Tibial nerve (tissue), 4 donors: ENCODE measurements around the gene VAT1L. TPM values are rescaled to one million over a fixed set of nuclear protein-coding genes. Genes with fewer than 3 reads are reported as not detected.
A peak's percentile ranks its signal among the peaks of the same experiment; 100 is the strongest.

Experiments used
- DNase-seq, 2 donors: peaks; one replicate each; pipeline ENCODE4 v3.0.0-alpha.2; 2019; ENCODE audit warnings: low spot score in 2 of 2
- H3K27ac ChIP-seq, 4 donors: fragments of 200-600 bp; sonication (generic) in 3 of 4; one replicate each; pipeline ENCODE4 v1.5.1; 2017 to 2019; ENCODE audit warnings: mild to moderate bottlenecking in 1 of 4
- H3K27me3 ChIP-seq, 2 donors: fragments of 200-600 bp; sonication (generic) in 1 of 2; one replicate each; pipeline versions ENCODE4 v1.5.1 to v1.6.0; 2017 to 2019
- H3K36me3 ChIP-seq, 3 donors: fragments of 200-600 bp; sonication (generic); one replicate each; pipeline ENCODE4 v1.5.1; 2018 to 2019
- H3K4me1 ChIP-seq, 4 donors: fragments of 200-600 bp; sonication (generic) in 3 of 4; one replicate each; pipeline ENCODE4 v1.5.1; 2017 to 2019
- H3K4me3 ChIP-seq, 4 donors: fragments of 200-600 bp; sonication (generic) in 3 of 4; one replicate each; pipeline ENCODE4 v1.5.1; 2017 to 2019; ENCODE audit warnings: mild to moderate bottlenecking in 1 of 4, moderate library complexity in 1 of 4
- H3K9me3 ChIP-seq, 4 donors: fragments of 200-600 bp; sonication (generic) in 3 of 4; one replicate each; pipeline ENCODE4 v1.5.1; 2017 to 2019
- EP300 ChIP-seq, 2 donors: sonication (generic); formaldehyde crosslinking; IDR thresholded peaks; one replicate each; pipeline ENCODE4 v1.6.1; 2017; ENCODE audit warnings: antibody characterized with exemption in 2 of 2, mild to moderate bottlenecking in 1 of 2
- POLR2A ChIP-seq, 2 donors: fragments of 450-650 bp; IDR thresholded peaks; one replicate each; pipeline ENCODE4 v1.6.1; 2017; ENCODE audit warnings: antibody characterized with exemption in 2 of 2, mild to moderate bottlenecking in 2 of 2, moderate library complexity in 2 of 2
- WGBS, 2 donors: methylation state at CpG; one replicate each; pipeline ENCODE4 v1.1.5; 2018; 5-methylcytosine and 5-hydroxymethylcytosine counted together
- total RNA-seq, 4 donors: library from RNA; depleted of rRNA; stranded (reverse); fragments of >200 nt; gene quantifications; one replicate each; pipeline ENCODE4 v1.1.0, GENCODE V29; 2016
- TF ChIP-seq, protein P1 (sequence below), 5 experiments: fragments of 200-600 bp in 3 of 5; fragments of 450-650 bp in 2 of 5; sonication (generic) in 3 of 5; IDR thresholded peaks; one replicate each; pipeline ENCODE4 v1.5.1; 2016 to 2019; ENCODE audit warnings: antibody characterized with exemption in 5 of 5, mild to moderate bottlenecking in 3 of 5, moderate library complexity in 2 of 5

Gene VAT1L
- total RNA-seq, 4 donors from 2014 or later, result 7.2 to 21.6 (median 19.5) TPM

DNA sequence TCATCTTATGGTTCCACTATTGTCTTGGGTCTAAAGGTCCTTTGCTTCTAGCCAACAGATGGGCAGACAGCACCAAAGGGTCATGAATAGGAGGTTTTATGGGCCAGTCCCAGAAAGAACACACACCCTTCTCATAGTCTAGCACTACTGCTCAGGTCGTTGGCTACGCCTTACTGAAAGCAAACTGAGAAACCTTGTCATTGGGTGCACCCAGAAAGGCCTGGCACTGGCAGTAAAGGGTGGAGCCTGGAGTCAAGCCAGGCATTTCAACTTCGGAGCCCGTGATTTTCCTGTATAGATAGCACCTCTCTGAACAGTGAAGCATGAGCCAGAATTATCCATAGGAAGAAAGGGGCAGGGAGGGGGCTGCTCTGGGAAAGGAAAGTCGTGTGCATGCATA lies 74.9 kb downstream of the VAT1L start:
- TF ChIP-seq, protein P1, sequence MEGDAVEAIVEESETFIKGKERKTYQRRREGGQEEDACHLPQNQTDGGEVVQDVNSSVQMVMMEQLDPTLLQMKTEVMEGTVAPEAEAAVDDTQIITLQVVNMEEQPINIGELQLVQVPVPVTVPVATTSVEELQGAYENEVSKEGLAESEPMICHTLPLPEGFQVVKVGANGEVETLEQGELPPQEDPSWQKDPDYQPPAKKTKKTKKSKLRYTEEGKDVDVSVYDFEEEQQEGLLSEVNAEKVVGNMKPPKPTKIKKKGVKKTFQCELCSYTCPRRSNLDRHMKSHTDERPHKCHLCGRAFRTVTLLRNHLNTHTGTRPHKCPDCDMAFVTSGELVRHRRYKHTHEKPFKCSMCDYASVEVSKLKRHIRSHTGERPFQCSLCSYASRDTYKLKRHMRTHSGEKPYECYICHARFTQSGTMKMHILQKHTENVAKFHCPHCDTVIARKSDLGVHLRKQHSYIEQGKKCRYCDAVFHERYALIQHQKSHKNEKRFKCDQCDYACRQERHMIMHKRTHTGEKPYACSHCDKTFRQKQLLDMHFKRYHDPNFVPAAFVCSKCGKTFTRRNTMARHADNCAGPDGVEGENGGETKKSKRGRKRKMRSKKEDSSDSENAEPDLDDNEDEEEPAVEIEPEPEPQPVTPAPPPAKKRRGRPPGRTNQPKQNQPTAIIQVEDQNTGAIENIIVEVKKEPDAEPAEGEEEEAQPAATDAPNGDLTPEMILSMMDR (IDR thresholded peaks at IDR 0.05), result no peak
- TF ChIP-seq EP300 (IDR thresholded peaks at IDR 0.05) (no peak), POLR2A (IDR thresholded peaks at IDR 0.05) (no peak)
- H3K4me3 ChIP-seq, result no peak overlapping the region

DNA sequence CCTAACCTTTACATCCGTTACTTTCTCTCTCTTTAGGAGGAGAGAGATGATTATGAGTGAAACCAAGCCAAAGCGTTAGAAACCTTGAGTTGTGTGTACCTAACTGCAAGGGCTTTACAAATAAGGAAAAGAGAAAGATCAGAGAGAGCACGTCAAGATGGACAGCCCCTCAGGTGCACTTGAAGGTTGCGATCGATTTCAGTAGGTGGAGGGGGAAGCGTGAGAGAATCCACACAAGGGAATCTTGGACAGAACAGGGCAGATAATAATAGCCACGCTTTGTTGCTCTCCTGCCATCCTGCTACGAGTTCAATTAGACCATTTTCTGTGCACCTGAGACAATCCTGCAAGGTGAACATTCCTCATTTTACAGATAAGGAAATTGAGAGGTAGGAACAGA lies 78.4 kb downstream of the VAT1L start:
- DNase-seq, result no peak
- TF ChIP-seq POLR2A (IDR thresholded peaks at IDR 0.05), result no peak
- no peak for TF ChIP-seq EP300 (IDR thresholded peaks at IDR 0.05)
- TF ChIP-seq, protein P1 (IDR thresholded peaks at IDR 0.05), result no peak
- Histone ChIP-seq H3K4me1 (peaks cover 0 to 28% (median 8%) of the 10 kb centered on the region in 4 donors), H3K36me3 (no peaks in the 10 kb centered on the region), H3K27me3 (no peaks in the 10 kb centered on the region), H3K27ac (peak overlapping the region in 1 of 4 donors; percentile 9), H3K9me3 (no peaks in the 10 kb centered on the region), H3K4me3 (no peak overlapping the region)
- 87 to 91% methylated on average over 8 of the region's 8 CpGs for WGBS, 2 donors

More for the DNA sequence above, 74.9 kb downstream of the VAT1L start:
- no peaks in the 10 kb centered on the region for H3K27me3 ChIP-seq
- no peak for DNase-seq
- WGBS, 2 donors, result 60 to 74% methylated on average over 5 of the region's 5 CpGs
- H3K9me3 ChIP-seq, result no peaks in the 10 kb centered on the region
- peaks cover 0 to 10% (median 2%) of the 10 kb centered on the region in 4 donors for H3K4me1 ChIP-seq
- no peaks in the 10 kb centered on the region for H3K36me3 ChIP-seq
- H3K27ac ChIP-seq, result no peak overlapping the region

DNA sequence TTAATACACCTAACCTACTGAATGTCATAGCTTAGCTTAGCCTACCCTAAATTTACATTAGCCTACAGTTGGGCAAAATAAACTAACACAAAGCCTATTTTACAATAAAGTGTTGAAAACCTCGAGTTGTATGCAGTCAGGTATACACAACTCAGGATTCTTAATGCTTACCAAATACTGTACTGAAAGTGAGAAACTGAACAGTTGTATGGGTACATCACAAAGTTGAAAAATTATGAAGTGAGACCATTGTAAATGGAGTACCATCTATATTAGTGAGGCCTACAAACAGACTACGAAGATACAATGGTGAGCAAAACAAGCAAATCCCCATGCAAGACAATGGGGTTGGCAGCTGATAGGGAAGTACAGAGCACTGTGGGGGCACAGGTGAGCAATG lies 79.7 kb downstream of the VAT1L start:
- DNase-seq, result no peak
- Histone ChIP-seq H3K4me3 (no peak overlapping the region), H3K36me3 (no peaks in the 10 kb centered on the region), H3K27me3 (no peaks in the 10 kb centered on the region), H3K27ac (no peak overlapping the region), H3K9me3 (no peaks in the 10 kb centered on the region), H3K4me1 (peaks cover 0 to 28% (median 8%) of the 10 kb centered on the region in 4 donors)
- WGBS, 2 donors, result 92 to 95% methylated on average over 2 of the region's 2 CpGs
- TF ChIP-seq, protein P1 (IDR thresholded peaks at IDR 0.05), result no peak
- TF ChIP-seq EP300 (IDR thresholded peaks at IDR 0.05) (no peak), POLR2A (IDR thresholded peaks at IDR 0.05) (no peak)

DNA sequence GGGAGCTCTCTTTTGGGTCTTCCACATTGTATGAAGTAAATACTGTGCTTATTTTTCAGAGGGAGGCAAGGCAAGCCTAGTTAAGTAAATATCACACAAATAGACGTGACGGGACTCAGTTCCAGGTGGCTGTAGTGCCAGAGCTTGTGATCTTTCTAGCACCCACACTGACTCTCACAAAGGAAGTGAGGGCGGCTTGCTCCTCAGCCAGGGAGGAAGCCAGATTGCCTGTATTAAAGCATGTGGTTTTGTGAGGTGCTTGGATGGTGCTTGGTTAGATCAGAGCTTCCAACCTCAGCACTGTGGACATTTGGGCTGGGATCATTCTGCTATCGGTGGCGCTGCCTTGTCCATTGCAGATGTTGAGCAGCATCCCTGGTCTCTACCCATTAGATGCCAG lies 80.1 kb downstream of the VAT1L start:
- DNase-seq, result no peak
- H3K36me3 ChIP-seq, result no peaks in the 10 kb centered on the region
- WGBS, 2 donors, result 77 to 89% methylated on average over 5 of the region's 5 CpGs
- no peaks in the 10 kb centered on the region for H3K27me3 ChIP-seq
- H3K9me3 ChIP-seq, result no peaks in the 10 kb centered on the region
- H3K4me1 ChIP-seq, result peaks cover 0 to 28% (median 8%) of the 10 kb centered on the region in 4 donors
- no peak overlapping the region for H3K4me3 ChIP-seq
- H3K27ac ChIP-seq, result no peak overlapping the region
- TF ChIP-seq POLR2A (IDR thresholded peaks at IDR 0.05), result no peak
- TF ChIP-seq EP300 (IDR thresholded peaks at IDR 0.05), result no peak
- TF ChIP-seq, protein P1 (IDR thresholded peaks at IDR 0.05), result no peak

DNA sequence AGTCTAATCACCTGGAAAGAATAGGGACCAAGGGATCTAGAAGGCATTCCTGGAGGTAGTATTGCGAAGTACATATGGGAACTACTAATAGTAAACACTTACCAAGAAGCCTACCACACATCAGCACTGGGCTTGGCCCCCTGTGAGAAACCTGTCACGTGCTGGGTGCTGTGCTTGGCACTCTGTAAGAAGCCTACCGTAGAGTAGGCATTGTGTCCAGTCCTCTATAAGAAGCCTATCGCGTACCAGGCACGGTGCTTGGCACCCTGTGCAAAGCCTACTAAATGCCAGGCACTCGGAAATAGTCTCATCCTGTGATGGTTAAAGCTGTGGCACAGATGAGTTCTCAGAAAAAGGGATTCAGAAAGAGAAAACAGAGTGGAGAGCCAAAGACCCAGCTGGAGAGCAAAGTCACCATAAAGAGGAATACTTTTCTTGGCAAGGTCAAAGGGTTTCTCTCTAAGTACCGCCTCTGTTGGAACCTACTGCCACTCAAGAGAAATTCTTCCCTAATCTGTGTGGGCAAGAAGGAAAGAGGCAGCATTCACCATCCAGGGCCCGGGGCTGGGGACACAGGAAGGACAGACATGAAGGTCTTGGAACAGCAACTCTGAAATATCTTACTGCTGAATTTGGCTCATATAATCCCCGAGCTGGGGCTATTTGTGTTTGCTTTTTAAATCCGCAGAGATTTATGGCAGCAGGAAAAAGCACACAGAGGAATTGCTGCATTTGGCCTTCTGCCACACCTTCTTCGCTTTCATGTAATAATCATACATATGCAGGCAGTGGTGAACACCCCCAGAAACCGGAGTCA lies 81.8 kb downstream of the VAT1L start:
- Histone ChIP-seq H3K4me1 (peaks cover 0 to 28% (median 8%) of the 10 kb centered on the region in 4 donors), H3K9me3 (no peaks in the 10 kb centered on the region), H3K4me3 (no peak overlapping the region), H3K27ac (peak overlapping the region; percentile 0 to 68 (median 40)), H3K27me3 (no peaks in the 10 kb centered on the region), H3K36me3 (no peaks in the 10 kb centered on the region)
- TF ChIP-seq, protein P1 (IDR thresholded peaks at IDR 0.05), result no peak
- TF ChIP-seq POLR2A (IDR thresholded peaks at IDR 0.05) (no peak), EP300 (IDR thresholded peaks at IDR 0.05) (no peak)
- 31 to 40% methylated on average over 13 of the region's 13 CpGs for WGBS, 2 donors
- DNase-seq, result no peak
